GM21360 (cell line): ENCODE data around the gene TBX1.
"Not testable (repeated sequence)": the region's sequence is repeated elsewhere in the genome, so short reads cannot be mapped to it uniquely, and the experiment has no call there.

Experiments used
- ATAC-seq: cut with Tn5 transposase; IDR thresholded peaks from one replicate; pipeline ENCODE4 v1.9.1; 2021; ENCODE audit warnings: mild to moderate bottlenecking, moderate library complexity; ENCODE audit not compliant: unreplicated experiment

The TBX1 gene

DNA sequence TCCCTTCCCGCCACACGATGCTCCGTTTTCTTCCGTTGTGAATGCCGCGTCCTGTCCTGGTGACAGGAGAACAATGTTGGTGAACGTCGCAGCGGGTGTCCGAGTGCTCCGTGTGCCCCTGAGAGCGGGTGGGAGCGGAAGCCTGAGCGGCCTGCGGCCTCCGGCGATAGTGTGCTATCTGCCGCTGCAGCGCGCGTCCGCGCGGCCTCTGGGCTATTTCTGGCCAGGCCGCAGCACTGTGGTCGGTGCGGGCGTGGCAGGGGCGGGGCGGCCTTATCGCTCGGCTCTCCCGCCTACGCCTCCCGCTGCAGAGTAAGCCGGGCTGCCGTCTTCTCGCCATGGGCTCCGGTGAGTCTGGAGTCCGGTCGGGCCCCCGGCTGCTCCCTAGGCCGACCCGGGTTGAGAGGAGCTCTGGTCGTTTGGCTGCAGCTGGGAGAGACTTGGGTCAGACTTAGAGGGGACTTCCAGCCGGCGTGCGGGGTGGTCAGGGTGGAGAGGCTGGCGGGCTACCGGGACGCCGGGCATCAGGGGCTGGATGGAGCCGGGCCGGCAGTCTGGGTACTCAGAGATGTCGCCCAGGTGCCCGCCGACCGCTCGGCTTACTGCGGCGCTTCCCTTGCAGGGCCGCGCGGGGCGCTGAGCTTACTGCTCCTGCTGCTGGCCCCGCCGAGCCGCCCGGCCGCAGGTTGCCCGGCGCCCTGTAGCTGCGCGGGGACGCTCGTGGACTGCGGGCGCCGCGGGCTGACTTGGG, 37.2 kb upstream of the TBX1 start, which contains the start of gene GP1BB:
Gene GP1BB (plus strand): TSS at position 308 of the 751 bp plus-strand sequence. CDS start 31 bp downstream, at position 339.
- ATAC-seq = no peak

DNA sequence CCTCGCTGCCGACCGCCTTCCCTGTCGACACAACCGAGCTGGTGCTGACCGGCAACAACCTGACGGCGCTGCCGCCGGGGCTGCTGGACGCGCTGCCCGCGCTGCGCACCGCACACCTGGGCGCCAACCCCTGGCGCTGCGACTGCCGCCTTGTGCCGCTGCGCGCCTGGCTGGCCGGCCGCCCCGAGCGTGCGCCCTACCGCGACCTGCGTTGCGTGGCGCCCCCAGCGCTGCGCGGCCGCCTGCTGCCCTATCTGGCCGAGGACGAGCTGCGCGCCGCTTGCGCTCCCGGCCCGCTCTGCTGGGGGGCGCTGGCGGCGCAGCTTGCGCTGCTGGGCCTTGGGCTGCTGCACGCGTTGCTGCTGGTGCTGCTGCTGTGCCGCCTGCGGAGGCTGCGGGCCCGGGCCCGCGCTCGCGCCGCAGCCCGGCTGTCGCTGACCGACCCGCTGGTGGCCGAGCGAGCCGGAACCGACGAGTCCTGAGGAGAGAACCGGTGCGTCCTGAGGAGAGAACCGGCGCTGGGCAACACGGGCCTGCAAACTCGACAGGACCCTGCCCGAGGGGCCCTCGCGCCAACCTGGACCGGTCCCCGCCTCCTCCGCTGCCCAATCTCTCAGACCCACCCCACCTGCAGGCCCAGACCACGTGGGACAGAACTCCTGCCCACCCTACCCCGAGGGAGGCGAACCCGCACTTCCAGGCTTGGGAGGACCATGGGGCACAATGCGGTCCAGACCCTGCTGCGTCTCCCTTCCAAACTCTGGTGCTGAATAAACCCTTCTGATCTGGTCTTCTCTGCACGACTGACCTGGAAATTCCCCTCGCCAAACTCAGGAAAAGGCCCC, 36.4 kb upstream of the TBX1 start:
- no peak for ATAC-seq

DNA sequence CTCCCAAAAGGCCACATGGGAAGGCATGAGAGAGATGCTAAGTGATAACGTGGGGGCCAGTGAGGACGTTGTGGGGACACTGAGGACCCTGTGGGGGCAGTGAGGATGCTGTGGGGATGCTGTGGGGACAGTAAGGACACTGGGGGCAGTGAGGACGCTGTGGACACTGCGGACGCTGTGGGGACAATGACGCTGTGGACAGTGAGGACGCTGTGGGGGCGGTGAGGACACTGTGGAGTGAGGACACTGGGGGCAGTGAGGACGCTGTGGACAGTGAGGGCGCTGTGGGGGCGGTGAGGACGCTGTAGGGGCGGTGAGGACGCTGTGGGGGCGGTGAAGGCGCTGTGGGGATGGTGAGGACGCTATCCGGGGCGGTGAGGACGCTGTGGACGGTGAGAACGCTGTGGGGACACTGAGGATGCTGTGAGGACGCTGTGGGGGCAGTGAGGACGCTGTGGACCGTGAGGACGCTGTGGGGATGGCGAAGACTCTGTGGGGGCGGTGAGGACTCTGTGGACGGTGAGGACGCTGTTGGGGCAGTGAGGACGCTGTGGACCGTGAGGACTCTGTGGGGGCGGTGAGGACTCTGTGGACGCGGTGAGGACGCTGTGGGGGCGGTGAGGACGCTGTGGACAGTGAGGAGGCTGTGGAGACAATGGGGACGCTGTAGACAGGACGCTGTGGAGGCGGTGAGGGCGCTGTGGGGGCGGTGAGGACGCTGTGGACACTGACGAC, 35.5 kb upstream of the TBX1 start:
- no peak for ATAC-seq

DNA sequence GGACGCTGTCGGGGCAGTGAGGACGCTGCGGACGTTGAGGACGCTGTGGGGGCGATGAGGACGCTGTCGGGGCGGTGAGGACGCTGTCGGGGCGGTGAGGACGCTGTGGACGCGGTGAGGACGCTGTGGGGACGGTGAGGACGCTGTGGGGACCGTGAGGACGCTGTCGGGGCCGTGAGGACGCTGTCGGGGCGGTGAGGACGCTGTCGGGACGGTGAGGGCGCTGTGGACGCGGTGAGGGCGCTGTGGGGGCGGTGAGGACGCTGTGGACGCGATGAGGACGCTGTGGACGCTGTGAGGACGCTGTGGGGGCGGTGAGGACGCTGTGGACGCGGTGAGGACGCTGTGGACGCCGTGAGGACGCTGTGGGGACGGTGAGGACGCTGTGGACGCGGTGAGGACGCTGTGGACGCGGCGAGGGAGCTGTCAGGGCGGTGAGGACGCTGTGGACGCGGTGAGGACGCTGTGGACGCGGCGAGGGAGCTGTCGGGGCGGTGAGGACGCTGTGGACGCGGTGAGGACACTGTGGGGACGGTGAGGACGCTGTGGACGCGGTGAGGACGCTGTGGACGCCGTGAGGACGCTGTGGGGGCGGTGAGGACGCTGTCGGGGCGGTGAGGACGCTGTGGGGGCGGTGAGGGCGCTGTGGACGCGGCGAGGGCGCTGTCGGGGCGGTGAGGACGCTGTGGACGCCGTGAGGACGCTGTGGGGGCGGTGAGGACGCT, 34.4 kb upstream of the TBX1 start:
- ATAC-seq = not testable (repeated sequence)

DNA sequence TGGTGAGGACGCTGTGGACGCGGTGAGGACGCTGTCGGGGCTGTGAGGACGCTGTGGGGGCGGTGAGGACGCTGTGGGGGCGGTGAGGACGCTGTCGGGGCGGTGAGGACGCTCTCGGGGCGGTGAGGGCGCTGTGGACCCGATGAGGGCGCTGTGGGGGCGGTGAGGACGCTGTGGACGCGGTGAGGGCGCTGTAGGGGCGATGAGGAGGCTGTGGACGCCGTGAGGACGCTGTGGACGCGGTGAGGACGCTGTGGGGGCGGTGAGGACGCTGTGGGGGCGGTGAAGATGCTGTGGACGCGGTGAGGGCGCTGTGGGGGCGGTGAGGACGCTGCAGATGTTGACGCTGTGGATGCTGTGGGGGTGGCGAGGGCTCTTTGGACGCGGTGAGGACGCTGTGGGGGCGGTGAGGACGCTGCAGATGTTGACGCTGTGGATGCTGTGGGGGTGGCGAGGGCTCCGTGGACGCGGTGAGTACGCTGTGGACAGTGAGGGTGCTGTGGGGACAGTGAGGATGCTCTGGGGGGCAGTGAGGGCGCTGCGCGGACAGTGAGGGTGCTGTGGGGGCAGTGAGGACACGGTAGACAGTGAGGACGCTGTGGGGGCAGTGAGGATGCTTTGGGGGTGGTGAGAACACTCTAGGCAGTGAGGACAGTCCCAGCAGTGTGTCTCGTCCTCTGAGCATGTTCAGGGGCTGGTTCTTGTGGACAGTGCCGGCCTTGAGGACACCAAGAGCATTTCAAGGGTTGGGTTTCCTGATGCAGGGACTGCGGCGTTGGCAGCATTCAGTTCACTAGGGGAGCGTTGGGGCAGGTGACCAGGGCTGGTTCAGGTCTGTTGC, 33.0 kb upstream of the TBX1 start:
- no peak for ATAC-seq

DNA sequence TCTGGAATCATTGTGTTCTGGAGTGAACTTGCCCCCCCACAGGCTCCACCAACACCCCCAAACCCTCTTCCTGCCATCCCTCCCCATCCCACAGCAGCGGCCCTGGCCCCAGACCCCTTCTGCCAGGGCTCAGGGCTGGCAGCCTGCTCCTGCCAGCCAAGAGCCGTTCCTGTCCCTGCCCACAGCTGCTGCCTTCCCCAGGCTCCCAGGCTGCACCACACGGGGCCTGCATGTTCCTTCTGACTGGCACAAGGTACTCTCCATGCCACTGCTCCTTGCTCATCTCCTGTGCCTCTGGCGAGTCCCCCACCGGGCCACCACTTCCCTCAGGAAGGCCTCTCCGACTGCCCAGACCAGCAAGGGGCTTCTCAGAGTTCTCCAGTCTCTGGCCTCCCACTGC, 32.3 kb upstream of the TBX1 start:
- ATAC-seq = no peak

DNA sequence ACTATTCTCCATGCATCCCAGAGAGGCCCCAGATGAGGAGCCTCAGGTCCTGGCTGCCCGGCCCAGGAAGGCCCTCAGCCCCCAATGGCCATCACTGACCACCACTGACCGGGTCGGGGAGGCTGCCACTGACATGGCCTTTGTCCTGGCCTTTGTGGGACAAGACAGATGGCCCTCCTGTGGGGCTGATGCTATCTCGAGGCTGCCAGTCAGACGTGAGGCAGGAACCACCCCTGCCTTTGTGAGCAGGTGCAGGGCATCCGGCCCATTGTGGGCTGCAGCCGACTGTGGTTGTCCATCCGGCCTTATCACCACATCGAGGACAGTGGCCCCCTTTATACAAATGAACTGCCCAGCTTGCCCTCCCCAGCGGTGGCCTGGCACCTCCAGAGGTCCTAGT, 31.7 kb upstream of the TBX1 start:
- no peak for ATAC-seq

DNA sequence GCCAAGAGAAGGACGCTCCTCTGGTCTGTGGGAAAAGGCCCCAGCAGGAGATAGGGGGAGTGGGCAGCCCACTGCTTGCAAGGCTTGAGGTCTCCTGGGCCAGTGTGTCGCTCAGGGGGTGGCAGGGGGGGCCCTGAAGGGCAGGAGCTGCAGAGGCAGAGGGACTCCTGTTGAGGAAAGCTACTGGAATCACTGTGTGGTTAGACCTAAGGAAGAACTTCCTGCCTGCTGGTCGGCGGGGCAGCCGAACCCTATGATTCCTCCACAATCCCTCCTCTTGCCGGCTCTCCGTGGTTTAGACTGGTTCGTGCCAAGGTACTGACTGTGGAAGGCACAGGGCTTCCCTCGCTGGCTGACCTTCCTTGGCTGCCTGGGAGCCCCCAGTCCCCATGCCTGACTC, 31.1 kb upstream of the TBX1 start:
- no peak for ATAC-seq

DNA sequence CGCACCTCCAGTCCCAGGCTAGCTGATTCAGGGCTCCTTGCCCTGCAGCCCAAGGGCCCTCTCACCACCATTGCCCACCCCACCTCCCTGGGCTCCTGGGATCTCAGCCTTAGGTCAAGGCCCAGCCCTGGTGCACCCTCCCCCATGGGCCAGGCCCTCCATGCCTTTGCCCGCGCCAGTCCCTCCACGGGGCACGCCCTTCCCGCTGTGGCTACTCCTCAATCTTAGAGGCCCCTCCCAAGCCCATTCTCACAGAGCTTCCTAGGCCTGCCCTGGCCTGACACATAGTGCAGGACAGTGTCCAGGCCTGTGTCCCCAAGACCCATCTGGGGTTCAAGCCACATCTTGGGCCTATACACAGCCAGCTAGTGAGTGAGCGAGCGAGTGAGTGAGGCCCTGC, 30.4 kb upstream of the TBX1 start:
- ATAC-seq = no peak

DNA sequence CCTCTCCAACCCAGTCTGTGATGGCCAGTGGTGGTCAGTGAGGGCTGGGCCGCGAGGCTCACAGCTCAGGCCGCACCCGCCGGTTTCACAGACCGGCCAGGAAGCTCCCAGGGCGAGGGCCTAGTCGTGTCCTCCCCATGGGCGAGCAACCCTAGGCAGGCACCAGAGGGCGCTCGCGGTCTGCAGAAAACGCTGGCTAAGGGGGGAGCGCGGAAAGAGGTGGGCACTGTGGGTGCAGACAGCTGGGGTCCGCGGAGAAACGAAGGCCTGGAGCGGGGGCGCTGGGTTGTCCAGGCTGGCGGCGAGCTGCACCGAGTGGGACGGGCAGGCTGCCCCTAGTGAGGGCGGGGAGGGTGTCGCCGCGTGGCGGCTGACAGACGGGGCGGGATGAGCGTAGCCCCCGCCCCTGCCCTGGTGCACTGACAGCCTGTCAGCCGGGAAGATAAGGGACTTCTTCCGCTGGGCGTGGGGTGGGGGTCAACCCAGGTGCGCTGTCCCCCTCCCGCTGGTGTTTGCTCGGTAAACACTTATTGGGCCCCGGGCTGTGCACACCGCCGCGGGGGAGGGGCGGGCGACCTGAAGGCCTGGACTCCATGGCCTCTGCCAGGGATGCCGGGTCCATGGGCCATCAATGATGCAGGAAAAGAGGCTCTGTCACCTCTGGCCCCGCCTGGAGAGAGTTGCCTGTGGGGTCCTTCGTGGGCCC, 29.8 kb upstream of the TBX1 start:
- ATAC-seq = no peak

DNA sequence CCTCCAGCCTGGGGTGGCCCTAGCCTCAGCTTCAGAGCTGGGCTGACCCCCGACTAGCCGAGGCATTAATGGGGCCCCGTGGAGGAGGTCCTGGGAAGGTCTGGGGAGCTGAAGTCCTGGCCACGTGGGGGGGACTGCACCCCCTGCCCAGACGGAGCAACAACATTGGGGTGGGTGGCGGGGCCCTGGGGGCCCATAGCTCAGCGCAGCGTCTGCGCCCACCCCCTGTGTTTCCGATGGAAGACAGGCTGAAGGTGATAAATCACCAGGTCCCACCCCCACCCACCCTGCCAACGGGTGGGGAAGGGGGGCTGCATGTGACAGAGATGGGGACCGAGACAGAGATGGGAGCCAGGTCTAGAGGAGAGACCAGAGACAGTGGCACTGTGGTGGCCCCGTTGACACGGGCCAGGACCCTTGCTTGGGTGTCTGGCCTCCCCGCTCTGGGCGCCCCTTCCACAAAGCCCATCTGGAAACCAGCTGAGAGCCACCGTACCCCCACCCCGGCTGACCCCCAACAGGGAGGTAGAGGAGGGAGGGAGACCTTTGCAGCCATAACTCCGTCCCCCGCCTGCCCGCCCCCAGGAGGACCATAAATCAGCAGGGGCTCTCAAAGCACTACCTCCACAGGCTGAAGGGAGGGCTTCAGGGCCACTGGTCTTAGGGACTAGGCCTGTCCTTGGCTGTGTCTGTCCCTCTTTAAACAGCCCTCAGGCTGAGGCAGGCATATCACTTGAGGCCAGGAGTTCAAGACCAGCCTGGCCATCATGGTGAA, 29.0 kb upstream of the TBX1 start:
- ATAC-seq = no peak

DNA sequence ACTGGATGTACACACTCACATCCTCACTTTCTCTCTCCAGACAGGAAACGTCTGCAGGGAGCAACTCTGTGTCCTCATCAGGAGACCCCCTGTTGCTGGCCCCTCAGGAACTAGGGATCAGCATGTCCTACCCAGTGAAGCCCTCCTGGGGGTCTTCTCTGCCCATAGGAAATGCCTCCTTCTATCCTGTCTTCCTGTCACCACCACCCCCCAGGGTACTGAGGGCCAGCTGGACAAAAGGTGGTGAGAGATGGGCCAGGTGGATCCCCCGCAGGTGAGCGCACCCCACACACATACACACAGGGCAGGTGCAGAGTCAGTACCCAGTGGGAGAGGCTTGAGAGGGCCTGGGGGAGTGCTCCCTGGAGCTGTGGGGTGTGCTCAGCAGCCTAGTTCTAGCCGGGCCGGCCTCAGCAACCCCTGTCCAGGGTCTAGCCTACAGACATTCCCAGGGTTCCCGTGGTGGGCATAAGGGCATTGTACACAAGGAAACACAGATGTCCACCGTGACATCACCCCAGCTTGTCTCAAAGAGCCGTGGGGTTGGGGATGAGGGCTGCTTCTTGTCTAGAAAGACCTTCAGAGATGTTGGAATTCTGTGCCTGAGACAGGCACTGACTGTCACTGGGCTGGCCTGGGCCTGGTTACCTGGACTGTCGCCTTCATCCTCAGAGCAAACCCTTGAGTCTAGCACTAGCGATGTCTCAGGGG, 28.0 kb upstream of the TBX1 start:
- no peak for ATAC-seq

DNA sequence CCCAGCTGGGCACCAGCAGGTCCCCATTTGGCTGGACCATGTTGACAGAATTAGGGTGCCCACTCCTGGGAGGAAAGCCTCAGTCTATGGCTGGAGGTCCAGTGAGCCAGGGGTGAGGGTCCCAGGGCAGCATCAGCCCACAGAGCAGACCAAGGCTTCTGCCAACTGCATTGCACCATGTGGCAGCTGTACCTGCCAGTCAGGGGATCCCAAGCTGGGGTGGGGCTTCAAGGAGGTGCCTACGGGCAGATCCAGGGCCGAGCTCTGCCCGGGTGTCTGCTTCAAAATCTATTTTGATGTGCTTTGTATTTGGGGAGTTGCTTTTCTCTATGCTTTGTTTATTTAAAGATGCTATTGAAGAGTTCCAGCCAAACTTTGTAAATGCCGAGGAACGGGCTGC, 26.8 kb upstream of the TBX1 start:
- ATAC-seq = no peak

DNA sequence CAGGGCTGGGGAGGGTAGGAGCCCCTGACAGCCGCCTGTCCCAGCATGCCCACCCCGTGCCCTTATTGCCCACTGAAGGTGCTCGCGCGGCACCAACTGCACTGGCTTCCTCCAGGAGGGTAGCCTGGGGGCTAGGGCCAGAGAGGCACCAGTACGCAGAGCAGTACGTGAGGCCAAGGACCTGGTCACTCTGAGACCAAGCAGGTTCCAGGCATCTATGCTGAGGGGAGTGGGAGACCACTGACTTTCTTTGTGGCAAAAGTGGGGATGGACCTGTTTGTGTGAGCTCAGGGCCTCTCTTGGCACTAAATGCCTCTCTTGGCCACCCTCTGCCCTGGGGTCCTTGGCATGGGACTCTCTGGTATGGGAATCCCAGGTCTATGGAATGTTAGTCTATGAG, 26.4 kb upstream of the TBX1 start:
- no peak for ATAC-seq

DNA sequence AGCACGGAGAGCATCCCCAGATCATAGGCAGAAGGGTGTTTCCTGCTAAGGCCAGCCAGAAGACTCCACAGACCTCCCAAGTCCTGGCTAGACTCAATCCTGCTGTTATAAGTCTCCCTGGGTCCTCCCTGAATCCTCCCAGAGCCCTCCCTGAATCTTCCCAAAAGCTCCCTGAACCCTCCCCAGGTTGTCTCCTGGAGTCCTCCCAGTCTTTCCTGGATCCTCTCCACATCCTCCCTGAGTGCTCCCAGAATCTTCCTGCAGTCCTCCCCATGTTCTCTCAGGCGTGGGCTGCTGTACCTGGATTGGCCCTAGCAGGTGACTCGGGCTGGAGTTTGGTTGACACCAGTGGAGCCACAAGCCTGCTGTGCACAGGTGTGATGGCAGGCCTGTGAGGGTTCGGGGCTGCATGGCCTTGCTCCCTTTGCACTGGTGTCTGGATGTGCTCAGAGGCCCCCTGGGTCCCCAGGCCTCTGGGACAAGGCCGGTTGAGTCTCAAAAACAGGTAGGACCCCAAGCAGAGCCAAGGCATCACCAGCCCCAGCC, 25.7 kb upstream of the TBX1 start:
- no peak for ATAC-seq

DNA sequence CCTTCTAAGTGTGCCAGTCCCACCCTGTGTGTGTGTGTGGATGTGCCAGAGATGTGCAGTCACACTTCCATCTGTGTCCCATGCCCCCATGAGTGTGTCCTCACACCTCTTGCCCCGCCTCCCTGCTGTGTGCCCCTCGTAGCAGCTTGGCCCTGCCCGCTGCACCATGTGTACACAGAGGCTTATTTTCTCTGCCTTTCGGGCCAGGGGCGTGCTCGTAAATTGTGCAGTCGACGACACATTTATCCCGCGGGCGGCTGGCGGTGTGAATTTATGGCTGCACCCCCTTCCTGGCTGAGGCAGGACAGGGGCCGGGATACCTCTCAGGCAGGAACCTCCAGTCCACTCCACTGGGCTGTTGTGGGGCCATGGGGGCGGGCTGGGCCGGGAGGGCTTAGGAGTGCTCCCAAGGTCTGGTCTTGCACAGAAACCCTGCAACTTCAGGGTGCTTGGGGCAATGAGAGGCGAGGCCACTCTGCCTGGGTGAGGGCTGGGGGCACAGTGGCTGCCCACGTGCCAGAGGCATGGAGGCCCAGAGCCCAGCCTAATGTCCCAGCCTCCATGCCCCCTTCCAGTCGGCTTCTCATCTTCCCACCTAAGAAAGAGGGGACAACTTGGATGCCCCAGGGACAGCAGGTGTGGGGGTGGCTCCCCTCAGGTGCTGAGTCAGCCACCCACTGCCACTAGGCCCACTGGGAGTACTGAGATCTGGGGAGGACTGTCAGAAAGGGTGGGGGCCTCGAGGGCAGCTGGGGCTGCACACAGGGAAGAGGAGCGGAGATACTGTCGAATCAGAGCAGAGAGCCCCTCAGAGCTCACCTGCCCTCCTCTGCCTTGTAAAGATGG, 24.7 kb upstream of the TBX1 start:
- no peak for ATAC-seq
